HG02943 (cell line): Measurements from ENCODE around the gene PAK1IP1.
"Not testable (repeated sequence)": the region's sequence is repeated elsewhere in the genome, so short reads cannot be mapped to it uniquely, and the experiment has no call there.

Experiments
- ATAC-seq: cut with Tn5 transposase; IDR thresholded peaks from one replicate; pipeline ENCODE4 v1.9.1; 2021; ENCODE audit warnings: mild to moderate bottlenecking, low read depth, moderate library complexity; ENCODE audit not compliant: unreplicated experiment

Gene PAK1IP1

GRCh38 chr6:10690651-10691445 is 3.9 kb upstream of the PAK1IP1 start:
- ATAC-seq, result no peak

GRCh38 chr6:10692965-10693538 is 1.7 kb upstream of the PAK1IP1 start:
- ATAC-seq, result no peak

GRCh38 chr6:10695086-10695657 is 400 bp downstream of the PAK1IP1 start:
- no peak for ATAC-seq

- ATAC-seq, result no peak
Measured at GRCh38 chr6:10696655-10697054, 1.9 kb downstream of the PAK1IP1 start.

GRCh38 chr6:10713962-10714361 is 19.2 kb downstream of the PAK1IP1 start:
- ATAC-seq, result no peak

GRCh38 chr6:10719296-10719963 is 24.7 kb downstream of the PAK1IP1 start:
- ATAC-seq, result no peak

- ATAC-seq, result no peak
Measured at GRCh38 chr6:10719964-10720264, 25.1 kb downstream of the PAK1IP1 start.

GRCh38 chr6:10720265-10720959 is 25.6 kb downstream of the PAK1IP1 start:
- ATAC-seq, result no peak

GRCh38 chr6:10720960-10721849 is 26.4 kb downstream of the PAK1IP1 start:
- not testable (repeated sequence) for ATAC-seq

- no peak for ATAC-seq
Measured at GRCh38 chr6:10721850-10722569, 27.2 kb downstream of the PAK1IP1 start.

- ATAC-seq, result no peak
Measured at GRCh38 chr6:10722570-10722819, 27.7 kb downstream of the PAK1IP1 start.

GRCh38 chr6:10722820-10723566 is 28.2 kb downstream of the PAK1IP1 start, which contains the start of gene TMEM14C:
TMEM14C (plus strand) TSS chr6:10723070; CDS start chr6:10724614, 1,544 bp downstream.
- peak; percentile 98 for ATAC-seq

- no peak for ATAC-seq
Measured at GRCh38 chr6:10723567-10723881, 28.8 kb downstream of the PAK1IP1 start.

GRCh38 chr6:10725044-10725443 is 30.3 kb downstream of the PAK1IP1 start:
- ATAC-seq, result no peak

- ATAC-seq, result no peak
Measured at GRCh38 chr6:10725716-10726115, 30.9 kb downstream of the PAK1IP1 start.

- ATAC-seq, result no peak
Measured at GRCh38 chr6:10730254-10730653, 35.5 kb downstream of the PAK1IP1 start.

GRCh38 chr6:10733151-10733715 is 38.5 kb downstream of the PAK1IP1 start:
- no peak for ATAC-seq

GRCh38 chr6:10733863-10734262 is 39.1 kb downstream of the PAK1IP1 start:
- ATAC-seq, result no peak

GRCh38 chr6:10736731-10737130 is 42.0 kb downstream of the PAK1IP1 start:
- no peak for ATAC-seq
